ENCODE data around the gene MIPOL1.
"Not testable (repeated sequence)": the region's sequence is repeated elsewhere in the genome, so short reads cannot be mapped to it uniquely, and the experiment has no call there.

The MIPOL1 gene

DNA sequence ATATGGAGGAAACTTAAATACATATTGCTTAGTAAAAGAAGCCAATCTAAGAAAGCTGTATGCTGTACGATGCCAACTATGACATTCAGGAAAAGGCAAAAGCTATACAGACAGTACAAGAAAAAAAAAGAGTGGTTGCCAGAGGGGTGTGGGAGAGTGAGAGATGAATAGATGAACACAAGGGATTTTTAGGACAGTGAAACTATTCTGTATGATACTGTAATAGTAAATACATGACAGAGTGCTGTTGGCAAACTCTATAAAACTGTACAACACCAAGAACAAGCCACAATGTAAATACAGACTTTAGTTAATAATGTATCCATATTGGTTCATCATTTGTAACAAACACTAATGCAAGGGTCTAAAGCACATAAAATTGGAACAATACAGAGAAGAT is 10.9 kb upstream of the MIPOL1 start:
- DNase-seq (ENCODE audit: low read depth), result no peak
- H3K4me3 ChIP-seq (ENCODE audit: low read depth, low read length), result no peak overlapping the region
- in situ Hi-C loops (cut with HindIII; ENCODE audit: low sequenced_read_pairs), result no loop called here
- TF ChIP-seq, protein P1, sequence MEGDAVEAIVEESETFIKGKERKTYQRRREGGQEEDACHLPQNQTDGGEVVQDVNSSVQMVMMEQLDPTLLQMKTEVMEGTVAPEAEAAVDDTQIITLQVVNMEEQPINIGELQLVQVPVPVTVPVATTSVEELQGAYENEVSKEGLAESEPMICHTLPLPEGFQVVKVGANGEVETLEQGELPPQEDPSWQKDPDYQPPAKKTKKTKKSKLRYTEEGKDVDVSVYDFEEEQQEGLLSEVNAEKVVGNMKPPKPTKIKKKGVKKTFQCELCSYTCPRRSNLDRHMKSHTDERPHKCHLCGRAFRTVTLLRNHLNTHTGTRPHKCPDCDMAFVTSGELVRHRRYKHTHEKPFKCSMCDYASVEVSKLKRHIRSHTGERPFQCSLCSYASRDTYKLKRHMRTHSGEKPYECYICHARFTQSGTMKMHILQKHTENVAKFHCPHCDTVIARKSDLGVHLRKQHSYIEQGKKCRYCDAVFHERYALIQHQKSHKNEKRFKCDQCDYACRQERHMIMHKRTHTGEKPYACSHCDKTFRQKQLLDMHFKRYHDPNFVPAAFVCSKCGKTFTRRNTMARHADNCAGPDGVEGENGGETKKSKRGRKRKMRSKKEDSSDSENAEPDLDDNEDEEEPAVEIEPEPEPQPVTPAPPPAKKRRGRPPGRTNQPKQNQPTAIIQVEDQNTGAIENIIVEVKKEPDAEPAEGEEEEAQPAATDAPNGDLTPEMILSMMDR (IDR thresholded peaks at IDR 0.05; ENCODE audit: low read depth, low read length, missing control alignments), result no peak

DNA sequence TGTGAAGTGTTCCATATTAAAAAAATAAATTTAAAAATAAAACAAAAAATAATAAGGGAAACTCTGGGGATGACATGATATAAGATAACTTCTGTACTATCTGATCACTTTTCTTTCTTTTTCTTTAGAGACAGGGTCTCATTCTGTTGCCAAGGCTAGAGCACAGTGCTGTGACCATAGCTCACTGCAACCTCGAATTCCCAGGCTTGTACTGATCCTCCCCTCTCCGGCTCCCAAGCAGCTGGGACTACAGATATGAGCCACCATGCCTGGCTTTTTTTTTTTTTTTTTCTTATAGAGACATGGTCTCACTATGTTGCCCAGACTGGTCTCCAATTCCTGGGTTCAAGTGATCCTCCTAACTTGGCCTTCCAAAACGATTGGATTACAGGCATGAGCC is 10.4 kb upstream of the MIPOL1 start:
- DNase-seq (ENCODE audit: low read depth), result no peak
- TF ChIP-seq, protein P1 (IDR thresholded peaks at IDR 0.05; ENCODE audit: low read depth, low read length, missing control alignments), result no peak
- in situ Hi-C loops (cut with HindIII; ENCODE audit: low sequenced_read_pairs), result no loop called here
- H3K4me3 ChIP-seq (ENCODE audit: low read depth, low read length), result no peak overlapping the region

DNA sequence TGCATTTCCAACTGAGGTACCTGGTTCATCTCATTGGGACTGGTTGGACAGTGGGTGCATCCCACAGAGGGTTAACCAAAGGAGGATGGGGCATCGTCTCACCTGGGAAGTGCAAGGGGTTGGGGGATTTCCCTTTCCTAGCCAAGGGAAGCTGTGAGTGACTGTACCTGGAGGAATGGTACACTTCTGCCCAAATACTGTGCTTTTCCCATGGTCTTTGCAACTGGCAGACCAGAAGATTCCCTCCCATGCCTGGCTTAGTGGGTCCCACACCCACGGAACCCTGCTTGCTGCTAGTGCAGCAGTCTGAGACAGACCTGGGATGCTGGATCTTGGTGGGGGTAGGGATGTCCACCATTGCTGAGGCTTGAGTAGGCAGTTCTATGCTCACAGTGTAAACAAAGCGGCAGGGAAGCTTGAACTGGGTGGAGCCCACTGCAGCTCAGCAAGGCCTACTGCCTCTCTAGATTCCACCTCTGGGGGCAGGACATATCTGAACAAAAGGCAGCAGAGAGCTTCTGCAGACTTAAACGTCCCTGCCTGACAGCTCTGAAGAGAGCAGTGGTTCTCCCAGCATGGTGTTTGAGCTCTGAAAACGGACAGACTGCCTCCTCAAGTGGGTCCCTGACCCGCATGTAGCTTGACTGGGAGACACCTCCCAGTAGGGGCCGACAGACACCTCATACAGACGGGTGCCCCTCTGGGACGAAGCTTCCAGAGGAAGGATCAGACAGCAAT is 9.7 kb upstream of the MIPOL1 start:
- H3K4me3 ChIP-seq (ENCODE audit: low read depth, low read length); DNase-seq (ENCODE audit: low read depth); in situ Hi-C loops (cut with HindIII; ENCODE audit: low sequenced_read_pairs): not testable (repeated sequence)

DNA sequence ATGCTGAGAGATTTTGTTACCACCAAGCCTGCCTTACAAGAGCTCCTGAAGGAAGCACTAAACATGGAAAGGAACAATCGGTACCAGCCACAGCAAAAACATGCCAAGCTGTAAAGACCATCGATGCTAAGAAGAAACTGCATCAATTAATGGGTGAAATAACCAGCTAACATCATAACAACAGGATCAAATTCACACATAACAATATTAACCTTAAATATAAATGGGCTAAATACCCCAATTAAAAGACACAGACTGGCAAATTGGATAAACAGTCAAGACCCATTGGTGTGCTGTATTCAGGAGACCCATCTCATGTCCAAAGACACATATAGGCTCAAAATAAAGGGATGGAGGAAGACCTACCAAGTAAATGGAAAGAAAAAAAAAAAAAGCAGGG is 8.0 kb upstream of the MIPOL1 start:
- DNase-seq (ENCODE audit: low read depth); H3K4me3 ChIP-seq (ENCODE audit: low read depth, low read length); in situ Hi-C loops (cut with HindIII; ENCODE audit: low sequenced_read_pairs): not testable (repeated sequence)

- H3K4me3 ChIP-seq (ENCODE audit: low read depth, low read length), result no peak overlapping the region
- in situ Hi-C loops (cut with HindIII; ENCODE audit: low sequenced_read_pairs), result no loop called here
- TF ChIP-seq, protein P1 (IDR thresholded peaks at IDR 0.05; ENCODE audit: low read depth, low read length, missing control alignments), result no peak
- no peak for DNase-seq (ENCODE audit: low read depth)
These were observed 3.0 kb upstream of the MIPOL1 start for GRCh38 chr14:37194698-37195097.

DNA sequence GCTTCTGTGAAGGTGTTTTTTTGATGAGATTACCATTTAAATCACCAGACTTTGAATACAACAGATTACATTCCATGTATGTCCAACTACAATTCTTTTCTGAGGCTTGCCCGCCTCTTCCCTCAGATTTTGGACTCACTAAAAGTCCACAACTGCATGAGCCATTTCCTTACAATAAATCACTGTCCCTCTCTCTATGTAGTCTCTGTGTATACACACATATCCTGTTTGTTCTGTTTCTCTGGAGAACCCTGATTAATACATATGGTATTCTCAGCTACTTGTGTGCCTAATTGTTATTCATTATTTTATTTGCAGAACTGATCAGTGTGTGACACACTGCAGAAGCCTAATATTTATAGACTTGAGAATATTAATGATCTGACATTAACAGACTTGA is 2.4 kb upstream of the MIPOL1 start:
- H3K4me3 ChIP-seq (ENCODE audit: low read depth, low read length), result no peak overlapping the region
- TF ChIP-seq, protein P1 (IDR thresholded peaks at IDR 0.05; ENCODE audit: low read depth, low read length, missing control alignments), result no peak
- DNase-seq (ENCODE audit: low read depth), result no peak
- in situ Hi-C loops (cut with HindIII; ENCODE audit: low sequenced_read_pairs), result no loop called here

- in situ Hi-C loops (cut with HindIII; ENCODE audit: low sequenced_read_pairs), result no loop called here
- no peak for DNase-seq (ENCODE audit: low read depth)
- H3K4me3 ChIP-seq (ENCODE audit: low read depth, low read length), result peak overlapping the region; percentile 73
These were observed 925 bp upstream of the MIPOL1 start for GRCh38 chr14:37196604-37197420.

More at GRCh38 chr14:37196604-37197420, 925 bp upstream of the MIPOL1 start:
- TF ChIP-seq, protein P1 (IDR thresholded peaks at IDR 0.05; ENCODE audit: low read depth, low read length, missing control alignments), result no peak
